RPMI8226 (cell line): Measurements from ENCODE around the gene CLEC18C.
"Not testable (repeated sequence)": the region's sequence is repeated elsewhere in the genome, so short reads cannot be mapped to it uniquely, and the experiment has no call there.

ENCODE experiments used
- DNase-seq: peaks from one replicate; pipeline ENCODE4 v3.0.0-alpha.2; 2015

The CLEC18C gene

GRCh38 chr16:70159355-70160348 is 13.9 kb upstream of the CLEC18C start:
- no peak for DNase-seq

DNA sequence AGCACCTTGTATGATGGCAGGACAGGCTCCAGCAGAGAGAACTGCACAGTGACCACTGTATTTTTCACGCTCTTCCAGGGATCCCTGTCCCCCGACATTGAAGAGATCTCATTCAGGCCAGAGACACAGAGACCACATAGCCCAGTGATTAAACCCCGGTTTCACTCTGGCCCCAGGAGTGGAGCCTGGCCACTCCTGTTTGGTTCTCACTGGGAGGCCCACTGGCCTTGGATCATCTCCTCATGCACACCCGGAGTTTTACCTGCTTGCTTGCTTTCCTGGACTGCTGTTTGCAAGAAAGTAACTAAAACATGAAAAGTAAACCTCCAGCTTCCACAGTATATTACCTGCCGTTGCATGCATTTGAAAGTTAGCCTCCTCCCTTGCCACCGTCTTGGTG is 13.2 kb upstream of the CLEC18C start:
- no peak for DNase-seq

GRCh38 chr16:70160821-70161220 is 12.8 kb upstream of the CLEC18C start:
- DNase-seq = no peak

DNA sequence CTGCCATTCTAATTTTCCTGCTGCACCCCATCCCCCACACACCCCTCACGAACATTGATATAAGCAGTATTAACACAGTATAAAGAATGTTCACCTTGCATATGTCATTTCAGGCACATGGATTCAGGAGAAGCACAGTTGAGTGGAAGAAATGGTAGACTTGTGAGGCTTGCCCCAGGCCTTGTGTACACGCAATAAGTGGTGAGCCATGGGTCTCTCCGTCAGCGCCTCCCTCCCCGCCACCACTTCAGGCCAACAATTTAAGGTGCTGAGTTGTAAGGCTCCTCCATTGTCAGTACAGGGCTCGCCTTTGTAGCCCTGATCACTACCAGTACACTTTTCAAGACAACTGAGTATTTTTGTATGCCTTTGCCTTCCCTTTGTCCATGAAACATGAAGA is 12.2 kb upstream of the CLEC18C start:
- DNase-seq = no peak

- no peak for DNase-seq
These were observed 11.5 kb upstream of the CLEC18C start for GRCh38 chr16:70162041-70162451.

- DNase-seq = no peak
These were observed 10.0 kb upstream of the CLEC18C start for GRCh38 chr16:70163596-70163995.

DNA sequence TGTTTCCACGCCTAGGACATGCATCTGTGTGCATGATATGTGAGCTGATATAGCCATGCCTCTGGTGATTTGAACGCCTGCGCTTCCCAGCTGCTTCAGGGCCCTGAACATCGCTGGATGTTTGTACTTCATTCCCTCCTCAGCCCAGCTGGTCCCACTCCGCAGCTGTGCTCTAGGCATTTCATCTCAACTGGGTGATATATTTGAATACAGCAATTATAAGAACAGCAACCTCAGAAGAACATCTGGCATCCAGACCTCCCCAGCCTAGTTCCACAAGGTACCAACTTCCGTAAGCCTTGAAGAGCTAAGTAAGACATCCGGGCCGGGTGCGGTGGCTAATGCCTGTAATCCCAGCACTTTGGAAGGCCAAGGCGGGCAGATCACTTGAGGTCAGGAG is 6.9 kb upstream of the CLEC18C start:
- not testable (repeated sequence) for DNase-seq

DNA sequence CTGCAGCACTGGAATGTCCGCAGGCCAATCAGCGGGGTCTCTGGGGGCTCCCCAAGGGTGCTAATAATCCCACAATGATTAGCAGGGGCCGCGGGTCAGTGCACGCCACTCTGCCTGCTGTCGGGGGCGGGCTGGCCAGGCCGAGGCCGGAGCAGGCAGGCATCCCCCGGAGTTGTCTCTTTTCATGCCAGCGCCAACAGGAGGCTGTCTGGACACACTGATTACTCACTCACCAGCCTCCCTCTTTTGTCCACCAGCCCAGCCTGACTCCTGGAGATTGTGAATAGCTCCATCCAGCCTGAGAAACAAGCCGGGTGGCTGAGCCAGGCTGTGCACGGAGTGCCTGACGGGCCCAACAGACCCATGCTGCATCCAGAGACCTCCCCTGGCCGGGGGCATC is 329 bp downstream of the CLEC18C start:
- not testable (repeated sequence) for DNase-seq

DNA sequence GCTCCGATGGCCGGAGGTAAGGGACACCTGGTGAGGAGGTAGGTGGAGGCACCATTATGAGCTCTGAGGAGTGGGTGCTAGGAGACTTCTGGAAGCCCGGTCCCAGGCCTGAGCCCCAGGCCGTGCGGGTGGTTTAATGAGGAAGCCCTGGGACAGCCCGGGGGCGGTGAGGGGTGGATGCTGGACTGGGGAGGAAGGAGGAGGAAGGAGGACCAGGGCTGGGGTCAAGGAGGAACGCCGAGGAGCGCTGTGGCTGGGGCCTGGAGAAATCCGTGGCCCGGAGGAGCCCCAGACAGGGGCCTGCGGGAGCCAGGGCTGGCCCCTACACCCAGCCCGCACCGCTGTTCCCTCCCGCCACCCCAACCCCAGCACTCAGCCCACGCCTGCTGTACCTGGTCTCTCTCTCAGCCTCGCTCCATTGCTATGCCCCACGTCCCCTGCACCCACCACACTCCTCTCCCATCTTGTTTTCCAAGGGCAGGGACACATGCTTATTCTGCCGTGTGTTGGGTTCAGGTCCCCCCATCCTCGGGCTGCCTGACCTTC is 873 bp downstream of the CLEC18C start:
- DNase-seq = not testable (repeated sequence)

DNA sequence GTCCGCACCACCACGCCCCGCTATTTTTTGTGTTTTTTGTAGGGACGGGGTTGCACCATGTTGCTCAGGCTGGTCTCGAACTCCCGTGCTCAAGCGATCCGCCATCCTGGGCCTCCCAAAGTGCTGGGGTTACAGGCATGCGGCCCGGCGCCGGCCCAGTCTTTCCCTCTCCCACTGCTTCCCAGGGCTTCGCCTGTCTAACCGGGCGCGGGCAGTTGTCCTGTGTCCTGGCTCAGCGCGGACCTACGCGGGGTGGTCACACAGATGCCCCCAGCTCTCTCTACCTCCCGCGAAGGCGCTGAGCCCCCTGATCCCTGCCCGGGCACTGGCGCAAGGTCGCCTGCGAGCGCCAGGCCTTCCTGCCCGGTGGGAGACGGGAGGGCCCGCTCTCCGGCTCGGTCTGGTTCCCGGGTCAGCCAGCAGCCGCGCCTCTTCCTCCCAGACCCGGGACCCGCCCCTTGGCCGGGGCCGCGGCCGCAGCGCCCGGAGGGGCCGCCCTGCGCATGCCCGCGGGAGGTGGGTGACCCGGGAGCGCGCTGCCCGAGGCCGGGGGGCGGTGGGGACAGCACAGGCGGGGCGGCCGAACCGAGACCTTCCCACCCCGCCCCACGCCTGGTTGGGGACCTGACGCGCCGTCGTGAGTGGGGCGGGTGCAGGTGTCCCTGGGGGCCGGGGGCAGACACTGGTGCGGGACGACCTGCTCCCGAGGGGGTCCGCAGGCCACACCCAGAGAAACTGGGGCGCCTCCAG is 14.4 kb downstream of the CLEC18C start:
- not testable (repeated sequence) for DNase-seq

- DNase-seq = not testable (repeated sequence)
These were observed 15.0 kb downstream of the CLEC18C start for GRCh38 chr16:70188608-70188915.

DNA sequence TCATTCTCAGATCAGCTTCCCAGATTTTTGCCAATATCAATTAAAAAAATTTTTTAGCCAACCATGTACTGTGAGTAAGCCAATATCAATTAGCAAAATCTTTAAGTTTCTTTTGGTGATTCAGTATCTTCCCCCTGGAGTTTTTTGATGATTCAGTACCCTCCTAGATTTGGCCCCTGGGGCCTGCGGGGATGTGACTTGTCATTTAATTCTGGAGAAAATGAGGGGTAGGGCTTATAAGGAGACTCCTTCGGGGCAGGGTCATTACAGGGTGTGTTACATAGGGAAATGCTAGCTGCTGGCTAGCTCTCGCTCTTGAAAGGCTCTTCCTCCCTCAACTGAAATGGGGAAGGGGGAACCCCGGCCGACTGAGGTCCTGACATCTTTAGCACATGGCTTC is 17.0 kb downstream of the CLEC18C start:
- DNase-seq = not testable (repeated sequence)

GRCh38 chr16:70196683-70197300 is 23.2 kb downstream of the CLEC18C start:
- DNase-seq = not testable (repeated sequence)

DNA sequence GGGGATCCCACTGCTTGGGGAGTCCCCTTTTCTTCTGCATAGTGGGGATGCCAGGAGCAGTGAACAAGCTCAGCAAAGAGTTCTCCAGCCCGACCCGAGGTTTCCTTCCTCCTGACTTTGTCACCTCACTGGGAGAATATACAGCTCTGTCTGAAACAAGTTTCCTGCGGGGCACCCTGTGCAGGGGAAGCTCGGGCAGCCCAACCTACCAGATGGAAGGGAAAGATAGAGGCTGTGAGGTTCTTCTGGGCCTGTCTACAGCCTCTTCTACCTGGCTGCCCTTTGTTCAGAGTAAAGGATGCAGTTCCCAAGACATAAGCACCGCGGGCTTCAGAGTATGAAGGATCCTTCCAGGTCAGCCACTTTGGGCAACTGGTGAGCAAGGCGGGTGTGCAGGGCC is 24.0 kb downstream of the CLEC18C start:
- not testable (repeated sequence) for DNase-seq

- DNase-seq = not testable (repeated sequence)
These were observed 24.6 kb downstream of the CLEC18C start for GRCh38 chr16:70198230-70198629.

DNA sequence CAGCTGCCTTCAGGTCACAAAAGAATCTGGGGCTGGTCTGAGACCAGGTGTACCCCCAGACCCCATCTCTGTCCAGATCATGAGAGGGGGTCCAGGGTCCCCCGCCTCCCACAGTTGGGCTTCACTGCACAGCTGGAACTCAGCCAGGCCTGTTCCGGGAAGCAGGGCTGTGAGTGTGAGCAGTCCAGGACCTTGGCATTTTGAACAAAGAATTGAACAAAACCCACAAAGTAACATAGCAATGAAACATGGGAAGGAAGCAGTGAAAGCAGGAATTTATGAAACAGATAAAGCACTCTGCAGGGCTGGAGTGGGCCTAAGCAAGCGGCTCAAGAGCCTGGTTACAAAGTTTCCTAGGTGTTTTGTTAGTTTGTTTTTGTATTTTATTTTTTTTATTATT is 25.1 kb downstream of the CLEC18C start:
- not testable (repeated sequence) for DNase-seq

- not testable (repeated sequence) for DNase-seq
These were observed 25.6 kb downstream of the CLEC18C start for GRCh38 chr16:70199170-70199569.

- not testable (repeated sequence) for DNase-seq
These were observed 26.5 kb downstream of the CLEC18C start for GRCh38 chr16:70200063-70200462.

DNA sequence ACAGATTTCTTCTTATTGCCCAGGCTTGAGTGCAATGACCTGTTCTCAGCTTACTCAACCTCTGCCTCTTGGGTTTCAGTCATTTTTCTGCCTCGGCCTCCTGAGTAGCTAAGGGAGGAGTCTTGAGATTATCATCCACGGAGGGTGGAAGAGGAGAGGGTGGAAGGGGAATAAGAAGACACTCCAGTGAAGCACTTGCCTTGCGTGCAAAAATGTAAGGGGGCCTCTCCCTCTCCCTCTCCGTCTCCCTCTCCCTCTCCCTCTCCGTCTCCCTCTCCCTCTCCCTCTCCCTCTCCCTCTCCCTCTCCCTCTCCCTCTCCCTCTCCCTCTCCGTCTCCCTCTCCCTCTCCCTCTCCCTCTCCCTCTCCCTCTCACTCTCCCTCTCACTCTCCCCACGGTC is 29.9 kb downstream of the CLEC18C start:
- not testable (repeated sequence) for DNase-seq

DNA sequence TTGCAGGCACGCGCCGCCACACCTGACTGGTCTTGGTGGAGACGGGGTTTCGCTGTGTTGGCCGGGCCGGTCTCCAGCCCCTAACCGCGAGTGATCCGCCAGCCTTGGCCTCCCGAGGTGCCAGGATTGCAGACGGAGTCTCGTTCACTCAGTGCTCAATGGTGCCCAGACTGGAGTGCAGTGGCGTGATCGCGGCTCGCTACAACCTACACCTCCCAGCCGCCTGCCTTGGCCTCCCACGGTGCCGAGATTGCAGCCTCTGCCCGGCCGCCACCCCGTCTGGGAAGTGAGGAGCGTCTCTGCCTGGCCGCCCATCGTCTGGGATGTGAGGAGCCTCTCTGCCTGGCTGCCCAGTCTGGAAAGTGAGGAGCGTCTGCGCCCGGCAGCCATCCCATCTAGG is 30.4 kb downstream of the CLEC18C start:
- DNase-seq = not testable (repeated sequence)

GRCh38 chr16:70204668-70205405 is 31.2 kb downstream of the CLEC18C start:
- DNase-seq = not testable (repeated sequence)

DNA sequence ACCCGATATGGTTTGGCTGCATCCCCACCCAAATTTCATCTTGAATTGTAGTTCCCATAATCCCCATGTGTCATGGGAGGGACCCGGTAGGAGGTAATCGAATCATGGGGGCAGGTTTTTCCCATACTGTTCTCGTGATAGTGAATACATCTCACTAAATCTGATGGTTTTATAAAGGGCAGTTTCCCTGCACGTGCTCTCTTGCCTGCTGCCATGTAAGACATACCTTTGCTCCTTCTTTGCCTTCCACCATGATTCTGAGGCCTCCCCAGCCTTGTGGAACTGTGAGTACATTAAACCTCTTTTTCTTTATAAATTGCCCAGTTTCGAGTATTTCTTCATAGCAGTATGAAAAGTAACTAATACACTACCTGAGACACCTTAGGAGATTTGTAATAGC is 32.8 kb downstream of the CLEC18C start:
- not testable (repeated sequence) for DNase-seq
